ENCODE data around the gene GINS2. TPM values are rescaled to one million over a fixed set of nuclear protein-coding genes. Genes with fewer than 3 reads are reported as not detected.

The GINS2 gene
- total RNA-seq, 2 donors from 2014 or later, result 0.86 to 1.5 TPM

DNA sequence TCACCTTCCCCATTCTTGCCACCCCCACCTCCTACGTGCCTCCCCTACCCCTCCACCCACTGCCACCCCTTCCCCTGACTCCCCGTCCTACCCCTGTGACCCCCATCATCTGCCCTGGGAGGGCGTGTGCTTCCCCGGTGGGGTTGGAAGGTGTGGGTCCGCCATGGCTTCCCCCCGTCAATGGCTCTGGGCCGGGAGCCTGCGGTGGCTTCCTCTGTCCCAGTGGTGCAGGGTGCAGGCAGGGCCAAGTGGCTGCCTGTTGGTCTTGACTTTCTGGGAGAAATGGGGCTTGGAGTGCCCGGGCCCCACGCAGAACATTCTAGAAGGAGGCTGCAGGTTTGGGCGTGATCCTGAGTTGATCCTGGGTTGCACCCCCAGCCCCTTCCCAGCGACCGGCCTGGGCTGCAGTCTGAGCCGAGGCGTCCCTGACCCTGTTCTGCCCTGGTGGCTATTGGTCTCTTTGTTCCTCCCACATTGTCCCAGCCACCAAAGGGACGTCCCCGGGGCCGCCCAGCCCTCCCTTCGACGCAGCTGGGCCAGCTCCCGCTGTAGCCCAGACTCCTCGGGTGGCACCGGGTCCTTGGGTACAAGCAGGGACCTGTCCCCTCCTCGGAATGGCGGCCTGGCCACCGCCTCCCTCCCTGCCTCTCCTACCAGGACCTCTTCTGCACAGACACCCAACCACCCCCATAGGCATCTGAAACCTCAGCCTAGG lies 49.9 kb downstream of the GINS2 start:
- Mint-ChIP-seq H3K27me3 (no peaks in the 10 kb centered on the region), H3K4me3 (no peak overlapping the region), H3K27ac (no peak overlapping the region), H3K4me1 (peaks cover 4% of the 10 kb centered on the region), H3K36me3 (ENCODE audit: low read depth) (no peaks in the 10 kb centered on the region)
- H3K9me3 ChIP-seq (ENCODE audit: control insufficient read depth, low read length, poor library complexity, severe bottlenecking), result no peaks in the 10 kb centered on the region
- DNase-seq, result no peak
- ATAC-seq, result no peak

- H3K27ac Mint-ChIP-seq, result no peak overlapping the region
- no peaks in the 10 kb centered on the region for H3K27me3 Mint-ChIP-seq
- H3K4me3 Mint-ChIP-seq, result no peak overlapping the region
- no peaks in the 10 kb centered on the region for H3K9me3 ChIP-seq (ENCODE audit: control insufficient read depth, low read length, poor library complexity, severe bottlenecking)
- peaks cover 4% of the 10 kb centered on the region for H3K4me1 Mint-ChIP-seq
- no peak for DNase-seq
- no peak for ATAC-seq
- H3K36me3 Mint-ChIP-seq (ENCODE audit: low read depth), result no peaks in the 10 kb centered on the region
Measured at GRCh38 chr16:85637808-85638647, 50.7 kb downstream of the GINS2 start.

DNA sequence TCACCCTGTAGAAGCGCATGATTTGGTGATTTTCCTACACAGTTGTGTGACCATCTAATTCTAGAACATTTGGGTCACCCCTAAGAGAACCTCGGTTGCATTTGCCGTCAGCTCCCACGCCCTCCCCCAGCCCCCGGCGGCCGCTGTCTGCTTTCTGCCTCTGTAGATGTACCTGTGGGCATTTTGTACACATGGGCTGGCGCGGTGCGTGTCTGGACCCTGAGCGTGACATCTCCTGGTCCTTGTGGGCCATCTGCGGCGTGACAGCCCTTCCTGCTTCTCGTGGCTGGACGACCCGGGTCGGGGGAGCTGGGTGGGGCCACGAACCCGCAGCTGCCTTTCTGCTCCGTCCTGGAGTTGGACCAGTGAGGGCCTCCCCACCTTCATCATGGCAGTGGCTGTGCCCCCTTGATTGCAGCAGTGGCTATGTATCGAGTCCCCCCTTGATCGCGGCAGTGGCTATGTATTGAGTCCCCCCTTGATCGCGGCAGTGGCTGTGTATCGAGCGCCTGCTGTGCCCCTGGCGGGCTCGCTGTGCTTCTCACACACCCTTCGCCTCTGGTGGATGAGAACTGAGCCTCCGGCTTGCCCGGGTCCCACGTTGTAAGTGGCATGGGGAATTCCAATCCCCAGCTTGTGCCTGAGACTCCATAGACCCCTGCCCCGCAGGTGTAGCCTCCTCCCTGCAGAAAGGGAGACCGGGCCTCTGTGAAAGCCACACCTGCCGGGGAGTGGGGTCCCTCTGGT lies 51.5 kb downstream of the GINS2 start:
- H3K27ac Mint-ChIP-seq, result no peak overlapping the region
- H3K4me1 Mint-ChIP-seq, result peaks cover 4% of the 10 kb centered on the region
- H3K27me3 Mint-ChIP-seq, result no peaks in the 10 kb centered on the region
- H3K4me3 Mint-ChIP-seq, result no peak overlapping the region
- H3K36me3 Mint-ChIP-seq (ENCODE audit: low read depth), result no peaks in the 10 kb centered on the region
- H3K9me3 ChIP-seq (ENCODE audit: control insufficient read depth, low read length, poor library complexity, severe bottlenecking), result no peaks in the 10 kb centered on the region
- ATAC-seq (no peak), DNase-seq (no peak)

- no peak for ATAC-seq
Measured at GRCh38 chr16:85636234-85636812, 52.4 kb downstream of the GINS2 start.

DNA sequence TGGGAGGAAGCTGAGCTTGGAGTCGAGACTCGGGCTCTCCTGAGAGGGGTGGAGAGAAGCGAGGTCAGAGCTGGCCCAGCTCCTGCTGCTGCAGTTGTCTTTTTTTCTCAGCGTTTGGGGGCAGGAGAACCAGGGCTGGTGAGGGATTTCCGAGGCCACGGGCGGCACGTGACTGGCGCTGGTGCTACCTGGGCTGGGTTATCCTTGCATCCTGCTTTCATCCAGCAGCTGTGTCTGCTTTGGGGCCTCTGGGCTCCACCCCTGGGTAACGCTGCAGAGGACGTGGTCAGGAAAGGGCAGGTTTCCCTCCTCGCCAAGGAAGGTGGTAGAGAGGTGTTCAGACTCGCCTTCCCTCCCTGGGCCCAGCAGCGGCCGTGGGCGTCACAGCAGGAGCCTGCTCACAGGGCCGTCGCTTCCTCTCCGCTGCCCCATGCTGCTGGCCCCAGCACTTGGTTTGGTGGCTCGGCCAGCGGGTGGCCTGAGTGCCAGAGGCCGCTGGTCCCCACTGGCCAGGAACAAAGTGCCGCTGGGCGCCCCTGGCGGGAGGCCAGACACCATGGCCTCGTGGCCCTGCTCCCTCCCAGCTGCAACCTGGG lies 53.1 kb downstream of the GINS2 start:
- H3K4me3 Mint-ChIP-seq, result no peak overlapping the region
- ATAC-seq, result no peak
- no peaks in the 10 kb centered on the region for H3K9me3 ChIP-seq (ENCODE audit: control insufficient read depth, low read length, poor library complexity, severe bottlenecking)
- no peak for DNase-seq
- H3K27ac Mint-ChIP-seq, result no peak overlapping the region
- no peaks in the 10 kb centered on the region for H3K36me3 Mint-ChIP-seq (ENCODE audit: low read depth)
- H3K4me1 Mint-ChIP-seq, result peaks cover 4% of the 10 kb centered on the region
- H3K27me3 Mint-ChIP-seq, result no peaks in the 10 kb centered on the region

More at GRCh38 chr16:85636234-85636812, 52.4 kb downstream of the GINS2 start:
- H3K9me3 ChIP-seq (ENCODE audit: control insufficient read depth, low read length, poor library complexity, severe bottlenecking), result no peaks in the 10 kb centered on the region
- no peak overlapping the region for H3K27ac Mint-ChIP-seq
- no peak overlapping the region for H3K4me3 Mint-ChIP-seq
- peaks cover 4% of the 10 kb centered on the region for H3K4me1 Mint-ChIP-seq
- DNase-seq, result no peak
- no peaks in the 10 kb centered on the region for H3K27me3 Mint-ChIP-seq
- no peaks in the 10 kb centered on the region for H3K36me3 Mint-ChIP-seq (ENCODE audit: low read depth)

DNA sequence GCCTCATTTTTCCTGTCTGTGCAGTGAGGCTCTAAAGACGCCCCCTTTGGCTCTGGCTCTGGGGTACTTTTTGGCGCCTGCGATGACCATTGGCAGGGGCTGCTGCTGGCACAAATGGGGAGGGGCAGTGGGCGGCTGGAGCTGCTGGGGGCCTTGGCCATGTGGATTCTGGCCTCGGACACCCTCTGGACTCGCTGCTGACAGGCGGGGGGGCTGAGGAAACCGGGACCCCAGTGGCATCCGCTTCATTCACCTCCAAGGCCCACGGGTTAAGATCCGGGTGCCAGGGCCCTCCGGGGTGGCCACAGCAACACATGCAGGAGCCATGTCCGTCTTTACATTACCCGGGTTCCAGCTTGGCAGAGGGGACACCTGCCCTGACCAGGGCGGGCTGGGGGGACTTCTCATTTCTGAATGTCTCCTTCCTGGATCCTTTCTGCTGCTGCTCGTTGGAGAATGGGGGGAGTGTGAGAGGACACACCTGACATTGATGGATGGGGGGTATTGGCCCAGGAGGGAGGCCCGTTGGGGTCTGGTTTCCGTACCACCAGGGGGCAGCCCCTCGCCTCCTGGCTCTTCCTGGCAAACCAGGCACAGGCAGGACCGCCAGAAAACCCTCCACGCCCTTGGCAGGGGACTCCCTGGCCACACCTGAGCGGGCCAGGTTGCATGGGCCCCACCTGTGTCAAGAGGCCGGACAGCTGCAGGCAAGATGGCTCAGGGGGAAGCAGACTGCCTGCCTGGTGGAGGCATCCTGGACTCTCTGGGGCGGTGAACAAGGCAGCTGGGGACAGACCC lies 53.8 kb downstream of the GINS2 start:
- DNase-seq, result no peak
- H3K27me3 Mint-ChIP-seq, result no peaks in the 10 kb centered on the region
- no peaks in the 10 kb centered on the region for H3K36me3 Mint-ChIP-seq (ENCODE audit: low read depth)
- ATAC-seq, result no peak
- H3K4me3 Mint-ChIP-seq, result no peak overlapping the region
- peaks cover 4% of the 10 kb centered on the region for H3K4me1 Mint-ChIP-seq
- no peak overlapping the region for H3K27ac Mint-ChIP-seq
- H3K9me3 ChIP-seq (ENCODE audit: control insufficient read depth, low read length, poor library complexity, severe bottlenecking), result no peaks in the 10 kb centered on the region

DNA sequence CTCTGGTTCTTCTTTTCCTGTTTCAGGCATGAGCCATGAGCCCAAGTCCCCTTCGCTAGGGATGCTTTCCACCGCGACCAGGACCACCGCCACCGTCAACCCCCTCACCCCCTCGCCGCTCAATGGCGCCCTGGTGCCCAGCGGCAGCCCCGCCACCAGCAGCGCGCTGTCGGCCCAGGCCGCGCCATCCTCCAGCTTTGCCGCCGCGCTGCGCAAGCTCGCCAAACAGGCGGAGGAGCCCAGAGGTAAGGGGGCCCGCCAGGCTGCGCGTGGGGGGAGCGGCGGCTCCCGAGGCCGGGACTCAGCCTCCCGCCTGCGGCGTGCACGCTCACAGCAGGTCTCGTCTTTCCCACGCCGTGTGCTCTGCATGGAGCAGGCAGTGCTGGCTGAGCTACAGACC lies 54.9 kb downstream of the GINS2 start:
- peaks cover 1% of the 10 kb centered on the region for H3K4me1 Mint-ChIP-seq
- H3K27ac Mint-ChIP-seq, result no peak overlapping the region
- no peaks in the 10 kb centered on the region for H3K36me3 Mint-ChIP-seq (ENCODE audit: low read depth)
- H3K4me3 Mint-ChIP-seq, result no peak overlapping the region
- H3K9me3 ChIP-seq (ENCODE audit: control insufficient read depth, low read length, poor library complexity, severe bottlenecking), result no peaks in the 10 kb centered on the region
- DNase-seq (no peak), ATAC-seq (no peak)
- no peaks in the 10 kb centered on the region for H3K27me3 Mint-ChIP-seq

- no peaks in the 10 kb centered on the region for H3K9me3 ChIP-seq (ENCODE audit: control insufficient read depth, low read length, poor library complexity, severe bottlenecking)
- DNase-seq, result no peak
- no peak for ATAC-seq
- H3K4me1 Mint-ChIP-seq, result peaks cover 4% of the 10 kb centered on the region
- H3K4me3 Mint-ChIP-seq, result no peak overlapping the region
- H3K27ac Mint-ChIP-seq, result no peak overlapping the region
- no peaks in the 10 kb centered on the region for H3K27me3 Mint-ChIP-seq
- H3K36me3 Mint-ChIP-seq (ENCODE audit: low read depth), result no peaks in the 10 kb centered on the region
Measured at GRCh38 chr16:85633438-85633743, 55.4 kb downstream of the GINS2 start.

GRCh38 chr16:85632709-85633437 lies 55.9 kb downstream of the GINS2 start:
- no peak overlapping the region for H3K27ac Mint-ChIP-seq
- H3K9me3 ChIP-seq (ENCODE audit: control insufficient read depth, low read length, poor library complexity, severe bottlenecking), result no peaks in the 10 kb centered on the region
- peaks cover 4% of the 10 kb centered on the region for H3K4me1 Mint-ChIP-seq
- ATAC-seq (no peak), DNase-seq (no peak)
- H3K27me3 Mint-ChIP-seq, result no peaks in the 10 kb centered on the region
- H3K4me3 Mint-ChIP-seq, result no peak overlapping the region
- H3K36me3 Mint-ChIP-seq (ENCODE audit: low read depth), result no peaks in the 10 kb centered on the region

DNA sequence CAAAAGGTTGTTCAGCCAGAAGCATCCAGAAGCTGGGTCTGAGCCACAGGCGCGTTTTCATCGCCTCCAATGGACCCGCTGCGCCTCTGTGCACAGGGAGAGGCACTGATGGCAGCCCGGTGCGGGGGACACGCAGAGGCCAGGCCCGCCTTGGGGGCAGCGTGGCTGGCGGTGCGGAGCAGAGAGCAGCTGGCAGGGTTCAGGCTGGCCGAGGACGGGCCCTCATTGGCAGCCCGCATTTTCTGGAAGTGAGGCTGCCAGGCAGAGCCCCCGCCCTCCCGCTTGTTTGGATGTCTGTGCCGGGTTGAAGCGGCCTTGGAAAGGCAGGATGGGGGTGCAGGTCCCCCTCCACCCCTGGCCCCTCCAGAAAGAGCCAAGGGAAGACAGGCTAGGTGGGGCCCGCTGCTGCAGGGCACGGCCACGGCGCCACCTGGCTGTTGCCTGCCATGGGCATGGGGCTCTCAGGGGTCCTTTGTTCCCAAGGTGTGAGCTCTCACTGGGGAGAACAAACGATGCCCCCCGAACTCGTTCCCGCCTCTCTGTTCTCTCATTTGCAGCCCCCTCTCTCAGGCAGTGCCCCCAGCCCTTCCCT lies 56.9 kb downstream of the GINS2 start:
- no peak overlapping the region for H3K27ac Mint-ChIP-seq
- ATAC-seq (no peak), DNase-seq (no peak)
- H3K36me3 Mint-ChIP-seq (ENCODE audit: low read depth), result no peaks in the 10 kb centered on the region
- H3K9me3 ChIP-seq (ENCODE audit: control insufficient read depth, low read length, poor library complexity, severe bottlenecking), result no peaks in the 10 kb centered on the region
- H3K27me3 Mint-ChIP-seq, result no peaks in the 10 kb centered on the region
- H3K4me3 Mint-ChIP-seq, result no peak overlapping the region
- H3K4me1 Mint-ChIP-seq, result peaks cover 4% of the 10 kb centered on the region

DNA sequence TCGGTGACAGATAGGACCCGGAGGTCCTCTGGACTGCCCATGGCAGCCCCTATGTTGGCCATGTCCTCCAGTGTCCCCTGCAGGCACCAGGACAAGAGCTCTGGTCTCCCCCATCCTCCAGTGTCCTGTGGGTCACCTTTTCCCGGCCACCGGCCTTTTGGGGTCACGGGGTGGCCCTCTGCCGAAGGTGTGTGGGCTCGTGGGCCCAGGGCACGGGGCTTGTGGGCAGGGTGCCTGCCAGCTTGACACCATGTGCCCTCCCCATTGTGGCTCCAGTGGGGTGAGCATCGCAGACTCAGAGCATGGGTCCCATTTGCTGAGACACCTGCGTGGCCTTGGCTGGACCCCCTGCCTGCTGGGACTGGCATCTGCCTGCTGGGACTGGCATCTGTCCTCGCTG lies 57.5 kb downstream of the GINS2 start:
- H3K36me3 Mint-ChIP-seq (ENCODE audit: low read depth), result no peaks in the 10 kb centered on the region
- no peak overlapping the region for H3K27ac Mint-ChIP-seq
- DNase-seq (no peak), ATAC-seq (no peak)
- no peaks in the 10 kb centered on the region for H3K9me3 ChIP-seq (ENCODE audit: control insufficient read depth, low read length, poor library complexity, severe bottlenecking)
- H3K27me3 Mint-ChIP-seq, result no peaks in the 10 kb centered on the region
- peaks cover 7% of the 10 kb centered on the region for H3K4me1 Mint-ChIP-seq
- no peak overlapping the region for H3K4me3 Mint-ChIP-seq

Data from T-helper 17 cell (primary cell).